Measurements from ENCODE around the gene SLC44A4.
"Not testable (repeated sequence)": the region's sequence is repeated elsewhere in the genome, so short reads cannot be mapped to it uniquely, and the experiment has no call there.

Gene SLC44A4

DNA sequence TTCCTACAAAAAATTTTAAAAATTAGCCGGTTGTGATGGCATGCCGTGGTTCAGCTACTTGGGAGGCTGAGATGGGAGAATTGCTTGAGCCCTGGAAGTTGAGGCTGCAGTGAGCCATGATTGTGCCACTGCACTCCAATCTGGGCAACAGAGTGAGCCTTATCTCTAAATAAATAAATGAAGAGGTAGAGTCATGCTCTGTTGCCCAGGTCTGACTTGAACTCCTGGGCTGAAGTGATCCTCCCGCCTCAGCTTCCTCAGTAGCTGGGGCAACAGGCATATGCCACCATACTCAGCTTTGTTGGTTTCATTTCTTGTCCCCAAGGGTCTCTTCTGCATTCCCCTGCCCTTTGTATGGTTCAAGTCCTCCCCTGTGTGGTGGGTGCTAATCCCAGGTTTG lies 34.3 kb downstream of the SLC44A4 start:
- peaks cover 18% of the 10 kb centered on the region for H3K36me3 ChIP-seq (ENCODE audit: insufficient read depth, low read length)
- no peak for TF ChIP-seq EZH2 (IDR thresholded peaks at IDR 0.05; ENCODE audit: borderline replicate concordance, low read length)
- TF ChIP-seq, protein P1, sequence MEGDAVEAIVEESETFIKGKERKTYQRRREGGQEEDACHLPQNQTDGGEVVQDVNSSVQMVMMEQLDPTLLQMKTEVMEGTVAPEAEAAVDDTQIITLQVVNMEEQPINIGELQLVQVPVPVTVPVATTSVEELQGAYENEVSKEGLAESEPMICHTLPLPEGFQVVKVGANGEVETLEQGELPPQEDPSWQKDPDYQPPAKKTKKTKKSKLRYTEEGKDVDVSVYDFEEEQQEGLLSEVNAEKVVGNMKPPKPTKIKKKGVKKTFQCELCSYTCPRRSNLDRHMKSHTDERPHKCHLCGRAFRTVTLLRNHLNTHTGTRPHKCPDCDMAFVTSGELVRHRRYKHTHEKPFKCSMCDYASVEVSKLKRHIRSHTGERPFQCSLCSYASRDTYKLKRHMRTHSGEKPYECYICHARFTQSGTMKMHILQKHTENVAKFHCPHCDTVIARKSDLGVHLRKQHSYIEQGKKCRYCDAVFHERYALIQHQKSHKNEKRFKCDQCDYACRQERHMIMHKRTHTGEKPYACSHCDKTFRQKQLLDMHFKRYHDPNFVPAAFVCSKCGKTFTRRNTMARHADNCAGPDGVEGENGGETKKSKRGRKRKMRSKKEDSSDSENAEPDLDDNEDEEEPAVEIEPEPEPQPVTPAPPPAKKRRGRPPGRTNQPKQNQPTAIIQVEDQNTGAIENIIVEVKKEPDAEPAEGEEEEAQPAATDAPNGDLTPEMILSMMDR (IDR thresholded peaks at IDR 0.05; ENCODE audit: low read length) = no peak
- no peaks in the 10 kb centered on the region for H4K20me1 ChIP-seq (ENCODE audit: insufficient read depth, low read length)
- no peaks in the 10 kb centered on the region for H3K79me2 ChIP-seq (ENCODE audit: insufficient read depth, low read length)
- H3K27ac ChIP-seq (ENCODE audit: low read depth, low read length, poor library complexity, severe bottlenecking) = no peak overlapping the region
- no peaks in the 10 kb centered on the region for H3K9me3 ChIP-seq (ENCODE audit: low read length)
- no peaks in the 10 kb centered on the region for H3K27me3 ChIP-seq (ENCODE audit: insufficient read depth, low read length)
- H3F3A ChIP-seq (ENCODE audit: insufficient read depth, low read length) = peaks cover 16% of the 10 kb centered on the region; the same call in 1 of the 2 replicates
- no peak overlapping the region for H2AFZ ChIP-seq (ENCODE audit: low read length)
- peaks cover 5% of the 10 kb centered on the region for H3K4me1 ChIP-seq (ENCODE audit: insufficient read depth, low read length, severe bottlenecking)
- no peak overlapping the region for H3K9ac ChIP-seq (ENCODE audit: low read length)
- H3K9me2 ChIP-seq (ENCODE audit: low read depth, low read length) = no peaks in the 10 kb centered on the region
- no peak overlapping the region for H3K4me2 ChIP-seq (ENCODE audit: low read length)
- H3K4me3 ChIP-seq (ENCODE audit: low read depth, low read length, poor library complexity, severe bottlenecking) = no peak overlapping the region

GRCh38 chr6:31842053-31842452 lies 36.7 kb downstream of the SLC44A4 start:
- Histone ChIP-seq H3K9me3 (ENCODE audit: low read length) (no peaks in the 10 kb centered on the region), H3K4me1 (ENCODE audit: insufficient read depth, low read length, severe bottlenecking) (peaks cover 28% of the 10 kb centered on the region), H3K27me3 (ENCODE audit: insufficient read depth, low read length) (no peaks in the 10 kb centered on the region), H3K79me2 (ENCODE audit: insufficient read depth, low read length) (peaks cover 6% of the 10 kb centered on the region; the same call in 1 of the 2 replicates), H3K9me2 (ENCODE audit: low read depth, low read length) (no peaks in the 10 kb centered on the region), H4K20me1 (ENCODE audit: insufficient read depth, low read length) (no peaks in the 10 kb centered on the region), H3K4me3 (ENCODE audit: low read depth, low read length, poor library complexity, severe bottlenecking) (no peak overlapping the region), H3K36me3 (ENCODE audit: insufficient read depth, low read length) (peaks cover 42% of the 10 kb centered on the region), H3F3A (ENCODE audit: insufficient read depth, low read length) (peaks cover 18% of the 10 kb centered on the region), H3K9ac (ENCODE audit: low read length) (no peak overlapping the region), H3K4me2 (ENCODE audit: low read length) (no peak overlapping the region), H3K27ac (ENCODE audit: low read depth, low read length, poor library complexity, severe bottlenecking) (peak overlapping the region; percentile 48), H2AFZ (ENCODE audit: low read length) (no peak overlapping the region)
- TF ChIP-seq, protein P1 (IDR thresholded peaks at IDR 0.05; ENCODE audit: low read length) = no peak
- no peak for TF ChIP-seq EZH2 (IDR thresholded peaks at IDR 0.05; ENCODE audit: borderline replicate concordance, low read length)

GRCh38 chr6:31839779-31840126 lies 39.0 kb downstream of the SLC44A4 start:
- H3K36me3 ChIP-seq (ENCODE audit: insufficient read depth, low read length) = peaks cover 65% of the 10 kb centered on the region
- H3K27me3 ChIP-seq (ENCODE audit: insufficient read depth, low read length); H3K4me2 ChIP-seq (ENCODE audit: low read length); H3K9ac ChIP-seq (ENCODE audit: low read length); H4K20me1 ChIP-seq (ENCODE audit: insufficient read depth, low read length); H2AFZ ChIP-seq (ENCODE audit: low read length); H3K27ac ChIP-seq (ENCODE audit: low read depth, low read length, poor library complexity, severe bottlenecking); H3K9me2 ChIP-seq (ENCODE audit: low read depth, low read length); H3K9me3 ChIP-seq (ENCODE audit: low read length); H3K4me3 ChIP-seq (ENCODE audit: low read depth, low read length, poor library complexity, severe bottlenecking): not testable (repeated sequence)
- peaks cover 18% of the 10 kb centered on the region for H3F3A ChIP-seq (ENCODE audit: insufficient read depth, low read length)
- peaks cover 28% of the 10 kb centered on the region for H3K79me2 ChIP-seq (ENCODE audit: insufficient read depth, low read length)
- peaks cover 40% of the 10 kb centered on the region for H3K4me1 ChIP-seq (ENCODE audit: insufficient read depth, low read length, severe bottlenecking)

DNA sequence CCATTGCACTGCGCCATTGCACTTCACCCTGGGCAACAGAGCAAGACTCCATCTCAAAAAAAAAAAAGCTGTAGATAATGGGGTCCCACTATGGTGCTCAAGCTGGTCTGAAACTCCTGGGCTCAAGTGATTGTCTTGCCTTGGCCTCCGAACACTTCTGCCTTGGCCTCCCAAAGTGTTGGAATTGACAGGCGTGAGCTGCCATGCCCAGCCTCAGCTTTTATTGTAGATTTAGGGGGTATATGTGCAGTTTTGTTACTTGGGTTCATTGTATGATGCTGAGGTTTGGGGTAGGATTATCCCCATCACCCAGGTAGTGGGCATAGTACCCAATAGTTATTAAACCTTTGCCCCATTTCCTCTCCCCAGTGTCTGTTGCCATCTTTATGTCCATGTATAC lies 39.8 kb downstream of the SLC44A4 start:
- Histone ChIP-seq H3K9ac (ENCODE audit: low read length) (no peak overlapping the region), H3K27ac (ENCODE audit: low read depth, low read length, poor library complexity, severe bottlenecking) (no peak overlapping the region), H3K79me2 (ENCODE audit: insufficient read depth, low read length) (peaks cover 32% of the 10 kb centered on the region), H3K36me3 (ENCODE audit: insufficient read depth, low read length) (peaks cover 66% of the 10 kb centered on the region), H3F3A (ENCODE audit: insufficient read depth, low read length) (peaks cover 18% of the 10 kb centered on the region), H3K9me2 (ENCODE audit: low read depth, low read length) (no peaks in the 10 kb centered on the region), H2AFZ (ENCODE audit: low read length) (no peak overlapping the region), H3K4me2 (ENCODE audit: low read length) (0 out of 2 replicates have a peak overlapping the region, but pooled peaks have one; percentile 15), H3K4me3 (ENCODE audit: low read depth, low read length, poor library complexity, severe bottlenecking) (peak overlapping the region; percentile 96), H3K9me3 (ENCODE audit: low read length) (no peaks in the 10 kb centered on the region), H3K27me3 (ENCODE audit: insufficient read depth, low read length) (no peaks in the 10 kb centered on the region), H3K4me1 (ENCODE audit: insufficient read depth, low read length, severe bottlenecking) (peaks cover 40% of the 10 kb centered on the region), H4K20me1 (ENCODE audit: insufficient read depth, low read length) (no peaks in the 10 kb centered on the region)
- no peak for TF ChIP-seq EZH2 (IDR thresholded peaks at IDR 0.05; ENCODE audit: borderline replicate concordance, low read length)
- TF ChIP-seq, protein P1 (IDR thresholded peaks at IDR 0.05; ENCODE audit: low read length) = no peak

DNA sequence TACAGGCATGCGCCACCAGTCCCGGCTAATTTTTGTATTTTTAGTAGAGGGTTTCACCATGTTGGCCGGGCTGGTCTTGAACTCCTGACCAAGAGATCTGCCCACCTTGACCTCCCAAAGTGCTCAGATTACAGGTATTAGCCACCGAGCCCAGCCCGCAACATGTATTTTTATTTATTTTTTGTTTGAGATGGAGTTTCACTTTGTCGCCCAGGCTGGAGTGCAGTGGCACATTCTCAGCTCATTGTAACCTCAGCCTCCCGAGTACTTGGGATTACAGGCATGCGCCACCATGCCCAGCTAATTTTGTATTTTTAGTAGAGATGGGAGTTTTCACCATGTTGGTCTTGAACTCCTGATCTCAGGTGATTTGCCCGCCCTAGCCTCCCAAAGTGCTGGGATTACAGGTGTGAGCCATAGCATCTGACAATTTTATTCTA lies 40.7 kb downstream of the SLC44A4 start:
- H3K9me2 ChIP-seq (ENCODE audit: low read depth, low read length); H3K27ac ChIP-seq (ENCODE audit: low read depth, low read length, poor library complexity, severe bottlenecking); H3K27me3 ChIP-seq (ENCODE audit: insufficient read depth, low read length); H3K9me3 ChIP-seq (ENCODE audit: low read length); H4K20me1 ChIP-seq (ENCODE audit: insufficient read depth, low read length); H2AFZ ChIP-seq (ENCODE audit: low read length): not testable (repeated sequence)
- H3K4me1 ChIP-seq (ENCODE audit: insufficient read depth, low read length, severe bottlenecking) = peaks cover 49% of the 10 kb centered on the region
- H3K9ac ChIP-seq (ENCODE audit: low read length) = peak overlapping the region; percentile 7; the same call in 1 of the 2 replicates
- H3K36me3 ChIP-seq (ENCODE audit: insufficient read depth, low read length) = peaks cover 66% of the 10 kb centered on the region
- peak overlapping the region; percentile 96 for H3K4me3 ChIP-seq (ENCODE audit: low read depth, low read length, poor library complexity, severe bottlenecking)
- H3F3A ChIP-seq (ENCODE audit: insufficient read depth, low read length) = peaks cover 19% of the 10 kb centered on the region
- peak overlapping the region; percentile 95 for H3K4me2 ChIP-seq (ENCODE audit: low read length)
- H3K79me2 ChIP-seq (ENCODE audit: insufficient read depth, low read length) = peaks cover 32% of the 10 kb centered on the region

Data from OCI-LY1 (cell line).